IMR-90 (cell line): ENCODE data around the gene ANKRD6. TPM values are rescaled to one million over a fixed set of nuclear protein-coding genes. Genes with fewer than 3 reads are reported as not detected.

ENCODE experiments used
- ATAC-seq: fragments of 200-7000 bp; cut with Tn5 transposase; 2 replicates; pipeline ENCODE4 v1.9.1; 2020; ENCODE audit warnings: low read depth, mild to moderate bottlenecking, moderate library complexity
- BruUV-seq: library from RNA; stranded (reverse); fragments of 400-500 nt; replicated peaks from 2 replicates; lab custom pipeline; 2021; lab: Mats Ljungman, UMichigan
- CTCF ChIA-PET: fragments of 300-600 bp; formaldehyde crosslinking; extraction: SDS; loops from one replicate; lab custom pipeline; 2021; ENCODE audit warnings: antibody characterized with exemption; lab: Yijun Ruan, JAX
- POLR2A ChIA-PET: fragments of 300-600 bp; sonication (Branson Sonifier 250); formaldehyde crosslinking; loops from one replicate; lab custom pipeline; 2022; ENCODE audit warnings: antibody characterized with exemption; ENCODE audit not compliant: unreplicated experiment; lab: Charles Lee
- DNase-seq: peaks from one replicate; pipeline ENCODE4 v3.0.0; 2013
- H2AFZ ChIP-seq: replicated peaks from 2 replicates; pipeline ENCODE3; 2013; ENCODE audit warnings: low read length, mild to moderate bottlenecking; ENCODE audit not compliant: poor library complexity
- H2AK5ac ChIP-seq: 2 replicates; pipeline ENCODE4 v1.6.1; 2013; ENCODE audit warnings: low read depth, low read length, inconsistent platforms
- H2AK9ac ChIP-seq: replicated peaks from 2 replicates; pipeline ENCODE3; 2013; ENCODE audit warnings: mild to moderate bottlenecking, low read depth, low read length, moderate library complexity; ENCODE audit not compliant: poor library complexity
- H2BK120ac ChIP-seq: 2 replicates; pipeline ENCODE4 v1.6.1; 2013; ENCODE audit warnings: low read depth, low read length, inconsistent platforms
- H2BK15ac ChIP-seq: 3 replicates; pipeline ENCODE4 v1.6.1; 2013; ENCODE audit warnings: low read depth, low read length, inconsistent platforms
- H2BK20ac ChIP-seq: 2 replicates; pipeline ENCODE4 v1.6.1; 2013; ENCODE audit warnings: low read depth, mild to moderate bottlenecking, inconsistent platforms, low read length, moderate library complexity
- H2BK5ac ChIP-seq: 2 replicates; pipeline ENCODE4 v1.6.1; 2013; ENCODE audit warnings: mild to moderate bottlenecking, low read depth, low read length, inconsistent platforms; ENCODE audit not compliant: poor library complexity, severe bottlenecking
- H3K14ac ChIP-seq: replicated peaks from 2 replicates; pipeline ENCODE4 v1.6.1; 2013; ENCODE audit warnings: low read depth, low read length, inconsistent platforms
- H3K18ac ChIP-seq: 2 replicates; pipeline ENCODE4 v1.6.1; 2013; ENCODE audit warnings: low read depth, low read length, control low read depth
- H3K23ac ChIP-seq: 2 replicates; pipeline ENCODE4 v1.6.1; 2013; ENCODE audit warnings: low read depth, low read length, inconsistent platforms
- H3K27ac ChIP-seq: 2 replicates; pipeline ENCODE4 v1.5.1; 2013; ENCODE audit warnings: mild to moderate bottlenecking, control low read depth, low read length; ENCODE audit not compliant: insufficient read depth
- H3K27me3 ChIP-seq: 2 replicates; pipeline ENCODE4 v1.6.1; 2013; ENCODE audit warnings: low read length; ENCODE audit not compliant: control insufficient read depth, insufficient read depth
- H3K36me3 ChIP-seq: 2 replicates; pipeline ENCODE4 v1.6.1; 2013; ENCODE audit warnings: low read length, mixed read lengths; ENCODE audit not compliant: control insufficient read depth, insufficient read depth
- H3K4ac ChIP-seq: 2 replicates; pipeline ENCODE4 v1.6.1; 2013; ENCODE audit warnings: low read depth, low read length, inconsistent platforms
- H3K4me1 ChIP-seq: 2 replicates; pipeline ENCODE4 v1.6.1; 2013; ENCODE audit warnings: low read length, mixed read lengths; ENCODE audit not compliant: control insufficient read depth, insufficient read depth
- H3K4me2 ChIP-seq: 2 replicates; pipeline ENCODE4 v1.6.1; 2013; ENCODE audit warnings: low read depth, mild to moderate bottlenecking, control low read depth, low read length, moderate library complexity
- H3K4me3 ChIP-seq: 2 replicates; pipeline ENCODE4 v1.5.1; 2013; ENCODE audit warnings: low read depth, mild to moderate bottlenecking, control low read depth, low read length, moderate library complexity; ENCODE audit not compliant: insufficient read depth
- H3K56ac ChIP-seq: 2 replicates; pipeline ENCODE4 v1.6.1; 2013; ENCODE audit warnings: low read length, inconsistent platforms; ENCODE audit not compliant: insufficient read depth; ENCODE audit errors: extremely low read depth
- H3K79me1 ChIP-seq, 2 experiments: 2 replicates each; pipeline ENCODE4 v1.6.1; 2013; ENCODE audit warnings: low read length in 2 of 2, inconsistent platforms in 1 of 2, low read depth in 1 of 2
- H3K9ac ChIP-seq: 2 replicates; pipeline ENCODE4 v1.6.1; 2013; ENCODE audit warnings: low read depth, low read length, control low read depth
- H3K9me1 ChIP-seq: 2 replicates; pipeline ENCODE4 v1.6.1; 2013; ENCODE audit warnings: low read length, inconsistent platforms; ENCODE audit not compliant: insufficient read depth
- H3K9me3 ChIP-seq: 2 replicates; pipeline ENCODE4 v1.6.1; 2013; ENCODE audit warnings: low read length; ENCODE audit not compliant: control insufficient read depth, insufficient read depth
- H4K20me1 ChIP-seq: 2 replicates; pipeline ENCODE4 v1.6.1; 2013; ENCODE audit warnings: low read length, inconsistent platforms; ENCODE audit not compliant: insufficient read depth
- H4K5ac ChIP-seq: 2 replicates; pipeline ENCODE4 v1.6.1; 2013; ENCODE audit warnings: mild to moderate bottlenecking, low read depth, low read length, control low read depth
- H4K8ac ChIP-seq, 2 experiments: 2 replicates each; pipeline ENCODE4 v1.6.1; 2013; ENCODE audit warnings: low read depth in 2 of 2, low read length in 2 of 2, control low read depth in 1 of 2, inconsistent platforms in 1 of 2
- H4K91ac ChIP-seq: 2 replicates; pipeline ENCODE4 v1.6.1; 2013; ENCODE audit warnings: low read depth, low read length, inconsistent platforms; ENCODE audit not compliant: insufficient read depth
- BHLHE40 ChIP-seq: fragments of 150-350 bp; IDR thresholded peaks from 2 replicates; pipeline ENCODE4 v1.6.1; 2016; ENCODE audit warnings: mild to moderate bottlenecking, low read depth, low read length
- CEBPB ChIP-seq: IDR thresholded peaks from 2 replicates; pipeline ENCODE4 v1.6.1; 2012; ENCODE audit warnings: low read depth, low read length, improper control_type of control experiment
- NFE2L2 ChIP-seq: fragments of 150-350 bp; IDR thresholded peaks from 2 replicates; pipeline ENCODE4 v1.6.1; 2016; ENCODE audit warnings: low read depth, mild to moderate bottlenecking, low read length
- RAD21 ChIP-seq: IDR thresholded peaks from 2 replicates; pipeline ENCODE4 v1.6.1; 2012; ENCODE audit warnings: low read length, improper control_type of control experiment
- SMC3 ChIP-seq: fragments of 150-350 bp; IDR thresholded peaks from 2 replicates; pipeline ENCODE4 v1.6.1; 2016; ENCODE audit warnings: low read depth, mild to moderate bottlenecking, antibody characterized with exemption, low read length, moderate library complexity
- WGBS, 2 experiments: methylation state at CpG; one replicate each; pipeline versions ENCODE4 v1.1.5 to v1.1.7; 2013; ENCODE audit warnings: missing lambda C conversion rate in 2 of 2; ENCODE audit not compliant: insufficient read length in 1 of 2; ENCODE audit errors: extremely low coverage in 2 of 2; 5-methylcytosine and 5-hydroxymethylcytosine counted together
- dilution Hi-C: fragments of 300-500 bp; cut with HindIII; formaldehyde crosslinking; loops from one replicate; pipeline ENCODE4 v1.14.3; 2018; ENCODE audit warnings: low sequenced_read_pairs; ENCODE audit not compliant: unreplicated experiment
- in situ Hi-C: fragments of 300-500 bp; cut with MboI; formaldehyde crosslinking; loops from 3 replicates; pipeline ENCODE4 v1.14.3; 2019; ENCODE audit warnings: low sequenced_read_pairs, inconsistent platforms, mixed read lengths
- intact Hi-C: fragments of 100-400 bp; cut with micrococcal nuclease; formaldehyde crosslinking; loops from 2 replicates; pipeline ENCODE4 v1.10.0; 2022
- polyA plus RNA-seq, 3 experiments: library from polyadenylated mRNA; depleted of rRNA; stranded (reverse); fragments of >200 nt; gene quantifications; 2 replicates each; pipeline ENCODE4 v1.2.3, GENCODE V29; 2012; ENCODE audit warnings: low replicate concordance in 1 of 3
- total RNA-seq: library from RNA; depleted of rRNA; stranded (reverse); fragments of >200 nt; gene quantifications from 2 replicates; pipeline ENCODE4 v1.2.3, GENCODE V29; 2012
- TF ChIP-seq, protein P1 (sequence below): fragments of 150-350 bp; IDR thresholded peaks from 2 replicates; pipeline ENCODE4 v1.6.1; 2017; ENCODE audit warnings: mild to moderate bottlenecking, antibody characterized with exemption, low read length, low read depth
- TF ChIP-seq, protein P2 (sequence below): conservative IDR thresholded peaks from 2 replicates; pipeline ENCODE4 v1.5.1; 2012; ENCODE audit warnings: mild to moderate bottlenecking, low read depth, low read length, improper control_type of control experiment
- TF ChIP-seq, protein P3 (sequence below): fragments of 150-350 bp; IDR thresholded peaks from 2 replicates; pipeline ENCODE4 v1.6.1; 2016; ENCODE audit warnings: low read depth, mild to moderate bottlenecking, low read length, moderate library complexity, borderline replicate concordance

The ANKRD6 gene
- total and polyA plus RNA-seq, 2 of the 4 experiments (the other 2 are of a cell fraction): 0.12 to 0.18 TPM

DNA sequence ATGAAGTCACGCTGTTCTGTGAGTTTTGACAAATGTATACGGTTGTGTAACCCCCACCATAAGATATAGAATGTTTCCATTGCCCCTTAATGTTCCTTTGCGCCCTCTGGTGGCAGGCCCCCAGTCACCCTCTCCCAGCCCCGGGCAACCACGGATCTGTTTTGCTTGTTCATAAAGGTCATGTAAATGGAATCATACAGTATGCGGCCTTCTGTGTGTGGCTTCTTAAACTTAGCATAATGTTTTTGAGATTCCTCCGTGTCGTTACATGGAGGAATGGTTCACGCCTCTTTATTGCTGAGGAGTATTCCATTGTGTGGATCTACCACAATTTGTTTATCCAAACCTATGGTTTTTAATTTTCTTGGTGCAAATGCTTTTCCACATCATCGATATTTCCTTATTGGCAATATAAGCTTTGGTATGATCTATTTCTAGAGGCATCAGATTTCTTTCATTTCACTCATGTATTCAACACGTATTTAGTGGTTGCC lies 177.2 kb downstream of the ANKRD6 start:
- CTCF ChIA-PET: interaction anchor here (0.6 kb wide), 1 partner anchor 10 kb away, joined by 4 read pairs; no protein-coding TSS in a partner anchor
- peak; percentile 12 for DNase-seq

More for the DNA sequence above, 177.2 kb downstream of the ANKRD6 start:
- H3K56ac ChIP-seq: no peak overlapping the region
- no peak overlapping the region for H3K9ac ChIP-seq
- no peak overlapping the region for H4K91ac ChIP-seq
- no peak overlapping the region for H3K23ac ChIP-seq
- no peak overlapping the region for H2AK5ac ChIP-seq
- no peaks in the 10 kb centered on the region for H3K4me1 ChIP-seq
- no peak overlapping the region for H3K4me3 ChIP-seq
- intact Hi-C loops (loop anchor here (1.0 to 5.0 kb wide), 4 partner anchors 177 to 628 kb away; partner anchors contain the start of gene ANKRD6), in situ Hi-C loops (loop anchor here (25.0 kb wide), 1 partner anchor 623 kb away; no protein-coding TSS in a partner anchor), dilution Hi-C loops (no loop called here)
- no peak overlapping the region for H2BK120ac ChIP-seq
- no peaks in the 10 kb centered on the region for H3K36me3 ChIP-seq
- no peaks in the 10 kb centered on the region for H3K9me3 ChIP-seq
- H3K18ac ChIP-seq: no peak overlapping the region
- peaks cover 2% of the 10 kb centered on the region; the same call in 1 of the 2 replicates for H3K27me3 ChIP-seq
- no peak overlapping the region for H2BK20ac ChIP-seq
- ATAC-seq: peak; percentile 70; the same call in 1 of the 2 replicates
- no peak overlapping the region for H4K8ac ChIP-seq
- H4K20me1 ChIP-seq: no peaks in the 10 kb centered on the region
- no peak overlapping the region for H3K14ac ChIP-seq
- H2AFZ ChIP-seq: no peak overlapping the region
- no peaks in the 10 kb centered on the region for H3K79me1 ChIP-seq
- H2AK9ac ChIP-seq: no peak overlapping the region
- H4K5ac ChIP-seq: no peak overlapping the region
- no peaks in the 10 kb centered on the region for H3K9me1 ChIP-seq
- TF ChIP-seq SMC3 (peak; percentile 58), BHLHE40 (no peak), NFE2L2 (no peak), CEBPB (no peak), RAD21 (peak; percentile 39)
- TF ChIP-seq, protein P1, sequence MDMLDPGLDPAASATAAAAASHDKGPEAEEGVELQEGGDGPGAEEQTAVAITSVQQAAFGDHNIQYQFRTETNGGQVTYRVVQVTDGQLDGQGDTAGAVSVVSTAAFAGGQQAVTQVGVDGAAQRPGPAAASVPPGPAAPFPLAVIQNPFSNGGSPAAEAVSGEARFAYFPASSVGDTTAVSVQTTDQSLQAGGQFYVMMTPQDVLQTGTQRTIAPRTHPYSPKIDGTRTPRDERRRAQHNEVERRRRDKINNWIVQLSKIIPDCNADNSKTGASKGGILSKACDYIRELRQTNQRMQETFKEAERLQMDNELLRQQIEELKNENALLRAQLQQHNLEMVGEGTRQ: no peak
- TF ChIP-seq, protein P2, sequence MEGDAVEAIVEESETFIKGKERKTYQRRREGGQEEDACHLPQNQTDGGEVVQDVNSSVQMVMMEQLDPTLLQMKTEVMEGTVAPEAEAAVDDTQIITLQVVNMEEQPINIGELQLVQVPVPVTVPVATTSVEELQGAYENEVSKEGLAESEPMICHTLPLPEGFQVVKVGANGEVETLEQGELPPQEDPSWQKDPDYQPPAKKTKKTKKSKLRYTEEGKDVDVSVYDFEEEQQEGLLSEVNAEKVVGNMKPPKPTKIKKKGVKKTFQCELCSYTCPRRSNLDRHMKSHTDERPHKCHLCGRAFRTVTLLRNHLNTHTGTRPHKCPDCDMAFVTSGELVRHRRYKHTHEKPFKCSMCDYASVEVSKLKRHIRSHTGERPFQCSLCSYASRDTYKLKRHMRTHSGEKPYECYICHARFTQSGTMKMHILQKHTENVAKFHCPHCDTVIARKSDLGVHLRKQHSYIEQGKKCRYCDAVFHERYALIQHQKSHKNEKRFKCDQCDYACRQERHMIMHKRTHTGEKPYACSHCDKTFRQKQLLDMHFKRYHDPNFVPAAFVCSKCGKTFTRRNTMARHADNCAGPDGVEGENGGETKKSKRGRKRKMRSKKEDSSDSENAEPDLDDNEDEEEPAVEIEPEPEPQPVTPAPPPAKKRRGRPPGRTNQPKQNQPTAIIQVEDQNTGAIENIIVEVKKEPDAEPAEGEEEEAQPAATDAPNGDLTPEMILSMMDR: peak; percentile 59
- TF ChIP-seq, protein P3, sequence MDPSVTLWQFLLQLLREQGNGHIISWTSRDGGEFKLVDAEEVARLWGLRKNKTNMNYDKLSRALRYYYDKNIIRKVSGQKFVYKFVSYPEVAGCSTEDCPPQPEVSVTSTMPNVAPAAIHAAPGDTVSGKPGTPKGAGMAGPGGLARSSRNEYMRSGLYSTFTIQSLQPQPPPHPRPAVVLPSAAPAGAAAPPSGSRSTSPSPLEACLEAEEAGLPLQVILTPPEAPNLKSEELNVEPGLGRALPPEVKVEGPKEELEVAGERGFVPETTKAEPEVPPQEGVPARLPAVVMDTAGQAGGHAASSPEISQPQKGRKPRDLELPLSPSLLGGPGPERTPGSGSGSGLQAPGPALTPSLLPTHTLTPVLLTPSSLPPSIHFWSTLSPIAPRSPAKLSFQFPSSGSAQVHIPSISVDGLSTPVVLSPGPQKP: no peak
- POLR2A ChIA-PET: no interaction called here
- no peak overlapping the region for H3K27ac ChIP-seq
- no peak overlapping the region for H2BK15ac ChIP-seq
- no peak overlapping the region for H2BK5ac ChIP-seq
- BruUV-seq: no TSS peak
- no peak overlapping the region for H3K4me2 ChIP-seq
- no peak overlapping the region for H3K4ac ChIP-seq
- WGBS, 2 experiments: no CpG with 5 or more reads among the region's 11 CpGs
